Adrenal gland (tissue), 12 donors: Measurements from ENCODE around the gene TEX14. TPM values are rescaled to one million over a fixed set of nuclear protein-coding genes. Genes with fewer than 3 reads are reported as not detected.
A peak's percentile ranks its signal among the peaks of the same experiment; 100 is the strongest.
"Not testable (repeated sequence)": the region's sequence is repeated elsewhere in the genome, so short reads cannot be mapped to it uniquely, and the experiment has no call there.

Source experiments
- DNase-seq, 7 donors: peaks; one replicate each; pipeline ENCODE4 v3.0.0-alpha.2; 2019 to 2020
- H3K27ac ChIP-seq, 5 donors: fragments of 200-600 bp; sonication (generic) in 4 of 5; 1 replicate in 3 of 5; 2 replicates in 2 of 5; pipeline versions ENCODE4 v1.5.1 to v1.8.0; 2016 to 2020; ENCODE audit warnings: mild to moderate bottlenecking in 1 of 5
- H3K27me3 ChIP-seq: fragments of 200-600 bp; 2 replicates; pipeline ENCODE4 v1.8.0; 2021
- H3K36me3 ChIP-seq, 2 donors: fragments of 200-600 bp; replicated peaks in 1 of 2; 1 replicate in 1 of 2; 2 replicates in 1 of 2; pipeline versions ENCODE4 v1.5.1 to v1.8.0; 2018 to 2022
- H3K4me1 ChIP-seq, 2 donors: fragments of 200-600 bp; replicated peaks in 1 of 2; 1 replicate in 1 of 2; 2 replicates in 1 of 2; pipeline versions ENCODE4 v1.5.1 to v1.8.0; 2018 to 2021
- H3K4me3 ChIP-seq, 4 donors: fragments of 200-600 bp; sonication (generic) in 3 of 4; one replicate each; pipeline ENCODE4 v1.5.1; 2016 to 2018
- H3K9me3 ChIP-seq, 3 donors: fragments of 200-600 bp; sonication (generic) in 1 of 3; replicated peaks in 1 of 3; 1 replicate in 2 of 3; 2 replicates in 1 of 3; pipeline versions ENCODE4 v1.5.1 to v1.8.0; 2016 to 2021
- POLR2A ChIP-seq, 2 donors: fragments of 450-650 bp; IDR thresholded peaks; one replicate each; pipeline ENCODE4 v1.6.1; 2017; ENCODE audit warnings: antibody characterized with exemption in 2 of 2, mild to moderate bottlenecking in 2 of 2, moderate library complexity in 1 of 2
- WGBS, 4 donors: extraction: QIAGEN DNeasy Blood & Tissue Kit in 2 of 4; methylation state at CpG; one replicate each; pipeline versions ENCODE4 v1.1.5 to v1.1.7; 2013 to 2017; 5-methylcytosine and 5-hydroxymethylcytosine counted together
- intact Hi-C, 2 donors: fragments of 100-400 bp; cut with DNase I; formaldehyde crosslinking; loops; one replicate each; pipeline versions ENCODE4 v1.14.1 to v1.15.0; 2022 to 2023
- polyA plus RNA-seq, 3 donors: library from polyadenylated mRNA; stranded (reverse); fragments of 200-250 nt in 2 of 3; fragments of 350-450 nt in 1 of 3; fragmentation: Illumina TruSeq in 1 of 3; extraction: RNeasy Lipid Tissue Mini Kit (QIAGEN cat#74804) in 1 of 3; gene quantifications; one replicate each; pipeline ENCODE4 v1.2.3, GENCODE V29; 2013 to 2014
- total RNA-seq, 9 donors: library from RNA; depleted of rRNA in 4 of 9; stranded (reverse); fragments of >200 nt in 4 of 9; fragments of 120-200 nt in 1 of 9; fragmentation: NEBNext Ultra II Directional in 1 of 9; extraction: Animal tissue kit (Norgen Biotek cat#: 25700) in 1 of 9; gene quantifications; one replicate each; pipeline versions ENCODE4 v1.1.0 to v1.2.4, GENCODE V29; 2013 to 2023
- TF ChIP-seq, protein P1 (sequence below), 6 experiments: fragments of 450-650 bp in 4 of 6; fragments of 200-600 bp in 2 of 6; sonication (generic) in 1 of 6; IDR thresholded peaks; 1 replicate in 5 of 6; 2 replicates in 1 of 6; pipeline versions ENCODE4 v1.5.1 to v1.8.0; 2016 to 2021; ENCODE audit warnings: antibody characterized with exemption in 6 of 6, mild to moderate bottlenecking in 2 of 6, moderate library complexity in 1 of 6
- donor health status: healthy with polysubstance abuse.
- donor health status: Bipolar disorder and iron deficiency.
- donor health status: DM: yes; HTN: yes; CAD: no.
- donor health status: DM: no; HTN: no; CAD: no.
- donor health status: DM: no; HTN: no; CAD: no.
- donor health status: DM: yes; HTN: yes; CAD: no.

The TEX14 gene
- total and polyA plus RNA-seq, 12 donors, result 0.10 to 0.97 (median 0.30) TPM; not detected in 1

GRCh38 chr17:58665946-58666857 lies 25.6 kb downstream of the TEX14 start:
- no peak for DNase-seq
- H3K27ac ChIP-seq, result peak overlapping the region in 2 of 5 donors; percentile 64 to 77
- H3K36me3 ChIP-seq, result no peaks in the 10 kb centered on the region
- no peaks in the 10 kb centered on the region for H3K27me3 ChIP-seq
- WGBS, 4 donors, result 83 to 90% (median 87%) methylated on average over 25 of the region's 25 CpGs
- intact Hi-C loops, result no loop called here
- H3K9me3 ChIP-seq, result no peaks in the 10 kb centered on the region
- TF ChIP-seq, protein P1, sequence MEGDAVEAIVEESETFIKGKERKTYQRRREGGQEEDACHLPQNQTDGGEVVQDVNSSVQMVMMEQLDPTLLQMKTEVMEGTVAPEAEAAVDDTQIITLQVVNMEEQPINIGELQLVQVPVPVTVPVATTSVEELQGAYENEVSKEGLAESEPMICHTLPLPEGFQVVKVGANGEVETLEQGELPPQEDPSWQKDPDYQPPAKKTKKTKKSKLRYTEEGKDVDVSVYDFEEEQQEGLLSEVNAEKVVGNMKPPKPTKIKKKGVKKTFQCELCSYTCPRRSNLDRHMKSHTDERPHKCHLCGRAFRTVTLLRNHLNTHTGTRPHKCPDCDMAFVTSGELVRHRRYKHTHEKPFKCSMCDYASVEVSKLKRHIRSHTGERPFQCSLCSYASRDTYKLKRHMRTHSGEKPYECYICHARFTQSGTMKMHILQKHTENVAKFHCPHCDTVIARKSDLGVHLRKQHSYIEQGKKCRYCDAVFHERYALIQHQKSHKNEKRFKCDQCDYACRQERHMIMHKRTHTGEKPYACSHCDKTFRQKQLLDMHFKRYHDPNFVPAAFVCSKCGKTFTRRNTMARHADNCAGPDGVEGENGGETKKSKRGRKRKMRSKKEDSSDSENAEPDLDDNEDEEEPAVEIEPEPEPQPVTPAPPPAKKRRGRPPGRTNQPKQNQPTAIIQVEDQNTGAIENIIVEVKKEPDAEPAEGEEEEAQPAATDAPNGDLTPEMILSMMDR (IDR thresholded peaks at IDR 0.05), result no peak
- TF ChIP-seq POLR2A (IDR thresholded peaks at IDR 0.05), result no peak
- H3K4me3 ChIP-seq, result peak overlapping the region in 1 of 4 donors; percentile 20
- H3K4me1 ChIP-seq, result no peaks in the 10 kb centered on the region

- no peak for DNase-seq
- TF ChIP-seq, protein P1 (IDR thresholded peaks at IDR 0.05), result no peak
- no peak for TF ChIP-seq POLR2A (IDR thresholded peaks at IDR 0.05)
- no peaks in the 10 kb centered on the region for H3K27me3 ChIP-seq
- H3K4me1 ChIP-seq, result no peaks in the 10 kb centered on the region
- no peak overlapping the region for H3K4me3 ChIP-seq
- H3K9me3 ChIP-seq, result no peaks in the 10 kb centered on the region
- H3K36me3 ChIP-seq, result no peaks in the 10 kb centered on the region
- intact Hi-C loops, result no loop called here
- 88 to 92% (median 89%) methylated on average over 2 of the region's 2 CpGs for WGBS, 4 donors
- H3K27ac ChIP-seq, result no peak overlapping the region
These were observed 27.5 kb downstream of the TEX14 start for GRCh38 chr17:58664302-58664701.

- intact Hi-C loops, result no loop called here
- no peak overlapping the region for H3K4me3 ChIP-seq
- H3K27me3 ChIP-seq, result no peaks in the 10 kb centered on the region
- no peaks in the 10 kb centered on the region for H3K36me3 ChIP-seq
- no peak overlapping the region for H3K27ac ChIP-seq
- DNase-seq, result no peak
- no peaks in the 10 kb centered on the region for H3K4me1 ChIP-seq
- TF ChIP-seq, protein P1 (IDR thresholded peaks at IDR 0.05), result no peak
- no peak for TF ChIP-seq POLR2A (IDR thresholded peaks at IDR 0.05)
- 92 to 93% (median 93%) methylated on average over 25 to 26 of the region's 26 CpGs for WGBS, 4 donors
- H3K9me3 ChIP-seq, result no peaks in the 10 kb centered on the region
These were observed 30.3 kb downstream of the TEX14 start for GRCh38 chr17:58661499-58661898.

GRCh38 chr17:58660621-58661020 lies 31.2 kb downstream of the TEX14 start:
- Histone ChIP-seq H3K4me3 (no peak overlapping the region), H3K4me1 (no peaks in the 10 kb centered on the region), H3K9me3 (no peaks in the 10 kb centered on the region), H3K36me3 (no peaks in the 10 kb centered on the region), H3K27ac (no peak overlapping the region), H3K27me3 (no peaks in the 10 kb centered on the region)
- WGBS, 4 donors, result 84 to 90% (median 90%) methylated on average over 4 of the region's 4 CpGs
- no peak for TF ChIP-seq POLR2A (IDR thresholded peaks at IDR 0.05)
- TF ChIP-seq, protein P1 (IDR thresholded peaks at IDR 0.05), result no peak
- DNase-seq, result no peak
- intact Hi-C loops, result no loop called here

GRCh38 chr17:58659714-58660084 lies 32.1 kb downstream of the TEX14 start:
- H3K27ac ChIP-seq, result peak overlapping the region in 3 of 5 donors; percentile 53 to 87 (median 77)
- intact Hi-C loops, result not testable (repeated sequence)
- 10 to 36% (median 26%) methylated on average over 5 to 9 of the region's 9 CpGs for WGBS, 4 donors

More at GRCh38 chr17:58659714-58660084, 32.1 kb downstream of the TEX14 start:
- not testable (repeated sequence) for H3K4me1 ChIP-seq, H3K9me3 ChIP-seq, H3K27me3 ChIP-seq, H3K36me3 ChIP-seq
- peak overlapping the region in 2 of 4 donors; percentile 57 to 59 for H3K4me3 ChIP-seq
- peak in 2 of 7 donors; percentile 25 to 57 for DNase-seq
